ENCODE measurements around the gene HOXC6. TPM values are rescaled to one million over a fixed set of nuclear protein-coding genes. Genes with fewer than 3 reads are reported as not detected.

Gene HOXC6
- total RNA-seq, 1 experiment from 2014 or later, result 7.1 TPM

- BruUV-seq (replicated peaks), result no TSS peak
- no peaks in the 10 kb centered on the region for H3K27me3 Mint-ChIP-seq (ENCODE audit: insufficient read depth, unreplicated experiment)
- H3K9me3 Mint-ChIP-seq (ENCODE audit: unreplicated experiment), result no peaks in the 10 kb centered on the region
- TF ChIP-seq, protein P1, sequence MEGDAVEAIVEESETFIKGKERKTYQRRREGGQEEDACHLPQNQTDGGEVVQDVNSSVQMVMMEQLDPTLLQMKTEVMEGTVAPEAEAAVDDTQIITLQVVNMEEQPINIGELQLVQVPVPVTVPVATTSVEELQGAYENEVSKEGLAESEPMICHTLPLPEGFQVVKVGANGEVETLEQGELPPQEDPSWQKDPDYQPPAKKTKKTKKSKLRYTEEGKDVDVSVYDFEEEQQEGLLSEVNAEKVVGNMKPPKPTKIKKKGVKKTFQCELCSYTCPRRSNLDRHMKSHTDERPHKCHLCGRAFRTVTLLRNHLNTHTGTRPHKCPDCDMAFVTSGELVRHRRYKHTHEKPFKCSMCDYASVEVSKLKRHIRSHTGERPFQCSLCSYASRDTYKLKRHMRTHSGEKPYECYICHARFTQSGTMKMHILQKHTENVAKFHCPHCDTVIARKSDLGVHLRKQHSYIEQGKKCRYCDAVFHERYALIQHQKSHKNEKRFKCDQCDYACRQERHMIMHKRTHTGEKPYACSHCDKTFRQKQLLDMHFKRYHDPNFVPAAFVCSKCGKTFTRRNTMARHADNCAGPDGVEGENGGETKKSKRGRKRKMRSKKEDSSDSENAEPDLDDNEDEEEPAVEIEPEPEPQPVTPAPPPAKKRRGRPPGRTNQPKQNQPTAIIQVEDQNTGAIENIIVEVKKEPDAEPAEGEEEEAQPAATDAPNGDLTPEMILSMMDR (IDR thresholded peaks at IDR 0.05; ENCODE audit: unreplicated experiment), result no peak
- H3K4me3 Mint-ChIP-seq (ENCODE audit: unreplicated experiment), result no peak within 1 kb of the TSS
- H3K4me1 Mint-ChIP-seq (ENCODE audit: insufficient read depth, unreplicated experiment), result peaks cover 11% of the 10 kb centered on the region
- no peaks in the 10 kb centered on the region for H3K36me3 Mint-ChIP-seq (ENCODE audit: insufficient read depth, unreplicated experiment)
- POLR2A ChIA-PET, result no interaction called here
- intact Hi-C loops (cut with micrococcal nuclease), result no loop called here
- no peak for DNase-seq (ENCODE audit: unreplicated experiment)
- CTCF ChIA-PET, result interaction anchor here (0.6 to 1.8 kb wide), 7 partner anchors 16 to 307 kb away, joined by 3 to 12 read pairs (median 3); partner anchors contain the start of gene HOXC5
- H3K27ac Mint-ChIP-seq (ENCODE audit: low read depth, unreplicated experiment), result no peak within 1 kb of the TSS
Observed at GRCh38 chr12:54053751-54054741, 25.8 kb downstream of the HOXC6 start, which contains the start of gene HOXC4. HOXC4 (plus strand) TSS chr12:54053835; CDS start chr12:54053923, 88 bp downstream.

GRCh38 chr12:54054742-54055194, 26.5 kb downstream of the HOXC6 start:
- Mint-ChIP-seq H3K9me3 (ENCODE audit: unreplicated experiment) (no peaks in the 10 kb centered on the region), H3K36me3 (ENCODE audit: insufficient read depth, unreplicated experiment) (no peaks in the 10 kb centered on the region), H3K4me3 (ENCODE audit: unreplicated experiment) (no peak overlapping the region), H3K4me1 (ENCODE audit: insufficient read depth, unreplicated experiment) (peaks cover 11% of the 10 kb centered on the region), H3K27me3 (ENCODE audit: insufficient read depth, unreplicated experiment) (no peaks in the 10 kb centered on the region), H3K27ac (ENCODE audit: low read depth, unreplicated experiment) (no peak overlapping the region)
- no peak for DNase-seq (ENCODE audit: unreplicated experiment)
- ChIA-PET POLR2A (no interaction called here), CTCF (interaction anchor here (0.8 to 1.0 kb wide), 2 partner anchors 17 to 147 kb away, joined by 3 read pairs; no protein-coding TSS in a partner anchor)
- intact Hi-C loops (cut with micrococcal nuclease), result no loop called here
- BruUV-seq (replicated peaks), result no TSS peak
- TF ChIP-seq, protein P1 (IDR thresholded peaks at IDR 0.05; ENCODE audit: unreplicated experiment), result no peak

DNA sequence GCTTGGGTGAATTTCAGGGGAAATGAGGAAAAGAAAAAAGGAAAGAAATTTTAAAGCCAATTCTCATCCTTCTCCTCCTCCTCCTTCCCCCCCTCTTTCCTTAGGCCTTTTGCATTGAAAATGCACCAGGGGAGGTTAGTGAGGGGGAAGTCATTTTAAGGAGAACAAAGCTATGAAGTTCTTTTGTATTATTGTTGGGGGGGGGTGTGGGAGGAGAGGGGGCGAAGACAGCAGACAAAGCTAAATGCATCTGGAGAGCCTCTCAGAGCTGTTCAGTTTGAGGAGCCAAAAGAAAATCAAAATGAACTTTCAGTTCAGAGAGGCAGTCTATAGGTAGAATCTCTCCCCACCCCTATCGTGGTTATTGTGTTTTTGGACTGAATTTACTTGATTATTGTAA, 27.3 kb downstream of the HOXC6 start:
- no peaks in the 10 kb centered on the region for H3K9me3 Mint-ChIP-seq (ENCODE audit: unreplicated experiment)
- no TSS peak for BruUV-seq (replicated peaks)
- H3K27me3 Mint-ChIP-seq (ENCODE audit: insufficient read depth, unreplicated experiment), result no peaks in the 10 kb centered on the region
- H3K4me1 Mint-ChIP-seq (ENCODE audit: insufficient read depth, unreplicated experiment), result peaks cover 11% of the 10 kb centered on the region
- TF ChIP-seq, protein P1 (IDR thresholded peaks at IDR 0.05; ENCODE audit: unreplicated experiment), result no peak
- no peak for DNase-seq (ENCODE audit: unreplicated experiment)
- H3K4me3 Mint-ChIP-seq (ENCODE audit: unreplicated experiment), result no peak overlapping the region
- H3K27ac Mint-ChIP-seq (ENCODE audit: low read depth, unreplicated experiment), result no peak overlapping the region
- intact Hi-C loops (cut with micrococcal nuclease), result no loop called here
- CTCF ChIA-PET, result interaction anchor here (0.9 to 1.0 kb wide), 3 partner anchors 17 to 146 kb away, joined by 3 to 4 read pairs (median 3); no protein-coding TSS in a partner anchor
- H3K36me3 Mint-ChIP-seq (ENCODE audit: insufficient read depth, unreplicated experiment), result no peaks in the 10 kb centered on the region
- POLR2A ChIA-PET, result no interaction called here

DNA sequence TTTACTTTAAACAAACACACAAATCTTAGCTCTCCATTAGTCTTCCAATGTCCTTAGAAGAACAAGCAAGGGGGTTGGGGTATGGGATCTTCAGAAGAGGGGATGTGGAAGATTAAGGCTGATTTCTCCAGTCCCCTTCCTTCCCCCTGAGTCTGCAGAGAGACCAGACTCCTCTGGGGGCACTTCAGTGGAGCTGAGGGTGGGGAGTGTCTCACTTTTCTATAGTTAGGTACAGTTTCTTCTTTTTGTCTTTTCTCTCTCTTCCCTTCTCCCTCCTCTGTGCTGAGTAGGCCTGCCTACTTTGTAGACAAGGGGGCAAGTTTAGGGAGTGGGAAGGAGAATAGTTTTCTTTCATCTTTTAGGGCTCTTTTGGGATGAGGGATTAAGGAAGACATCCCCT, 27.9 kb downstream of the HOXC6 start:
- POLR2A ChIA-PET, result no interaction called here
- peaks cover 10% of the 10 kb centered on the region for H3K4me1 Mint-ChIP-seq (ENCODE audit: insufficient read depth, unreplicated experiment)

More for the DNA sequence above, 27.9 kb downstream of the HOXC6 start:
- H3K27ac Mint-ChIP-seq (ENCODE audit: low read depth, unreplicated experiment), result no peak overlapping the region
- H3K36me3 Mint-ChIP-seq (ENCODE audit: insufficient read depth, unreplicated experiment), result no peaks in the 10 kb centered on the region
- no peak for DNase-seq (ENCODE audit: unreplicated experiment)
- H3K4me3 Mint-ChIP-seq (ENCODE audit: unreplicated experiment), result no peak overlapping the region
- H3K27me3 Mint-ChIP-seq (ENCODE audit: insufficient read depth, unreplicated experiment), result no peaks in the 10 kb centered on the region
- BruUV-seq (replicated peaks), result no TSS peak
- CTCF ChIA-PET, result interaction anchor here (0.6 to 1.0 kb wide), 3 partner anchors 24 to 146 kb away, joined by 3 to 4 read pairs (median 3); no protein-coding TSS in a partner anchor
- intact Hi-C loops (cut with micrococcal nuclease), result no loop called here
- TF ChIP-seq, protein P1 (IDR thresholded peaks at IDR 0.05; ENCODE audit: unreplicated experiment), result no peak
- H3K9me3 Mint-ChIP-seq (ENCODE audit: unreplicated experiment), result no peaks in the 10 kb centered on the region
